BE2C (cell line): ENCODE measurements around the gene ZNF606.
"Not testable (repeated sequence)": the region's sequence is repeated elsewhere in the genome, so short reads cannot be mapped to it uniquely, and the experiment has no call there.

Experiments used
- DNase-seq: peaks from one replicate; pipeline ENCODE4 v3.0.0-alpha.2; 2020
- H3K27me3 ChIP-seq: fragments of 250-450 bp; sonication (Bioruptor Pico); 2 replicates; pipeline ENCODE4 v1.5.1; 2020; ENCODE audit warnings: mild to moderate bottlenecking
- H3K36me3 ChIP-seq: fragments of 250-450 bp; sonication (Bioruptor Pico); 2 replicates; pipeline ENCODE4 v1.5.1; 2020; ENCODE audit warnings: mild to moderate bottlenecking
- H3K4me1 ChIP-seq: fragments of 250-450 bp; sonication (Bioruptor Pico); 2 replicates; pipeline ENCODE4 v1.5.1; 2020
- H3K4me3 ChIP-seq: 2 replicates; pipeline ENCODE4 v1.5.1; 2011; ENCODE audit warnings: low read depth, low read length
- H3K9me3 ChIP-seq: fragments of 250-450 bp; sonication (Bioruptor Pico); 2 replicates; pipeline ENCODE4 v1.5.1; 2020
- CTCF ChIP-seq: IDR thresholded peaks from 2 replicates; pipeline ENCODE4 v1.5.1; 2012; ENCODE audit warnings: mild to moderate bottlenecking, low read depth, low read length

Gene ZNF606

GRCh38 chr19:58020129-58020528 lies 17.5 kb upstream of the ZNF606 start:
- H3K36me3 ChIP-seq, result no peaks in the 10 kb centered on the region
- no peaks in the 10 kb centered on the region for H3K9me3 ChIP-seq
- DNase-seq, result no peak
- no peaks in the 10 kb centered on the region for H3K27me3 ChIP-seq
- no peaks in the 10 kb centered on the region for H3K4me1 ChIP-seq
- no peak overlapping the region for H3K4me3 ChIP-seq
- TF ChIP-seq CTCF, result no peak

- DNase-seq, result no peak
- no peak for TF ChIP-seq CTCF
- Histone ChIP-seq H3K4me1 (no peaks in the 10 kb centered on the region), H3K9me3 (0 out of 2 replicates have a peak, but pooled peaks cover 3% of the 10 kb centered on the region), H3K4me3 (no peak overlapping the region), H3K27me3 (no peaks in the 10 kb centered on the region), H3K36me3 (no peaks in the 10 kb centered on the region)
Observed at GRCh38 chr19:58014141-58014540, 11.5 kb upstream of the ZNF606 start.

GRCh38 chr19:58010507-58010906 lies 7.9 kb upstream of the ZNF606 start:
- H3K4me3 ChIP-seq, result peak overlapping the region; percentile 76
- no peaks in the 10 kb centered on the region for H3K27me3 ChIP-seq
- TF ChIP-seq CTCF, result no peak
- peaks cover 4% of the 10 kb centered on the region; the same call in 1 of the 2 replicates for H3K36me3 ChIP-seq
- H3K4me1 ChIP-seq, result no peaks in the 10 kb centered on the region
- no peak for DNase-seq
- 0 out of 2 replicates have a peak, but pooled peaks cover 3% of the 10 kb centered on the region for H3K9me3 ChIP-seq

- H3K27me3 ChIP-seq, result no peaks in the 10 kb centered on the region
- TF ChIP-seq CTCF, result no peak
- peaks cover 5% of the 10 kb centered on the region for H3K36me3 ChIP-seq
- peak overlapping the region; percentile 76 for H3K4me3 ChIP-seq
- DNase-seq, result peak; percentile 96
- no peaks in the 10 kb centered on the region for H3K4me1 ChIP-seq
- 0 out of 2 replicates have a peak, but pooled peaks cover 3% of the 10 kb centered on the region for H3K9me3 ChIP-seq
Observed at GRCh38 chr19:58009666-58010301, 7.2 kb upstream of the ZNF606 start.

- Histone ChIP-seq H3K27me3 (no peaks in the 10 kb centered on the region), H3K36me3 (peaks cover 10% of the 10 kb centered on the region), H3K4me3 (peak overlapping the region; percentile 76), H3K4me1 (no peaks in the 10 kb centered on the region), H3K9me3 (0 out of 2 replicates have a peak, but pooled peaks cover 3% of the 10 kb centered on the region)
- DNase-seq, result no peak
- no peak for TF ChIP-seq CTCF
Observed at GRCh38 chr19:58009301-58009665, 6.7 kb upstream of the ZNF606 start.

GRCh38 chr19:58008877-58009276 lies 6.3 kb upstream of the ZNF606 start:
- DNase-seq, H3K4me1 ChIP-seq, H3K27me3 ChIP-seq, H3K9me3 ChIP-seq: not testable (repeated sequence)
- peaks cover 13% of the 10 kb centered on the region for H3K36me3 ChIP-seq
- H3K4me3 ChIP-seq, result peak overlapping the region; percentile 76
